NCI-H460 (cell line): ENCODE measurements around the gene PRDM16. TPM values are rescaled to one million over a fixed set of nuclear protein-coding genes. Genes with fewer than 3 reads are reported as not detected.
"Not testable (repeated sequence)": the region's sequence is repeated elsewhere in the genome, so short reads cannot be mapped to it uniquely, and the experiment has no call there.

Experiments used
- DNase-seq: peaks from one replicate; pipeline ENCODE4 v3.0.0-alpha.2; 2016; ENCODE audit warnings: low read depth; ENCODE audit errors: extremely low read depth
- total RNA-seq: library from RNA; depleted of rRNA; stranded (reverse); fragments of >200 nt; shearing (Covaris generic); gene quantifications from 2 replicates; pipeline ENCODE4 v1.2.3, GENCODE V29; 2014

The PRDM16 gene
- total RNA-seq, 1 experiment from 2014 or later: 2.2 TPM

GRCh38 chr1:3234956-3235355 lies 166.0 kb downstream of the PRDM16 start:
- no peak for DNase-seq

- no peak for DNase-seq
Measured at GRCh38 chr1:3235496-3235895, 166.5 kb downstream of the PRDM16 start.

- DNase-seq: no peak
Measured at GRCh38 chr1:3236361-3236760, 167.4 kb downstream of the PRDM16 start.

- no peak for DNase-seq
Measured at GRCh38 chr1:3236955-3237354, 168.0 kb downstream of the PRDM16 start.

- DNase-seq: no peak
Measured at GRCh38 chr1:3237570-3237969, 168.6 kb downstream of the PRDM16 start.

GRCh38 chr1:3237994-3238702 lies 169.1 kb downstream of the PRDM16 start:
- no peak for DNase-seq

- no peak for DNase-seq
Measured at GRCh38 chr1:3238703-3239278, 169.8 kb downstream of the PRDM16 start.

- DNase-seq: not testable (repeated sequence)
Measured at GRCh38 chr1:3239991-3240390, 171.0 kb downstream of the PRDM16 start.

- no peak for DNase-seq
Measured at GRCh38 chr1:3240524-3241235, 171.7 kb downstream of the PRDM16 start.

- no peak for DNase-seq
Measured at GRCh38 chr1:3241236-3241550, 172.2 kb downstream of the PRDM16 start.

GRCh38 chr1:3241673-3242407 lies 172.8 kb downstream of the PRDM16 start:
- DNase-seq: no peak

GRCh38 chr1:3242408-3243260 lies 173.6 kb downstream of the PRDM16 start:
- DNase-seq: no peak

- no peak for DNase-seq
Measured at GRCh38 chr1:3243304-3243703, 174.3 kb downstream of the PRDM16 start.

- DNase-seq: no peak
Measured at GRCh38 chr1:3244025-3244926, 175.3 kb downstream of the PRDM16 start.

GRCh38 chr1:3244927-3245315 lies 175.9 kb downstream of the PRDM16 start:
- DNase-seq: no peak

GRCh38 chr1:3245344-3245743 lies 176.3 kb downstream of the PRDM16 start:
- no peak for DNase-seq

- no peak for DNase-seq
Measured at GRCh38 chr1:3245768-3246167, 176.8 kb downstream of the PRDM16 start.

GRCh38 chr1:3246251-3246650 lies 177.2 kb downstream of the PRDM16 start:
- no peak for DNase-seq

- DNase-seq: no peak
Measured at GRCh38 chr1:3247521-3248121, 178.6 kb downstream of the PRDM16 start.
